Fibroblast of upper back skin (primary cell): ENCODE data around the gene PCSK6.

Experiments used
- DNase-seq: peaks from one replicate; pipeline ENCODE4 v3.0.0-alpha.2; 2013

Gene PCSK6

DNA sequence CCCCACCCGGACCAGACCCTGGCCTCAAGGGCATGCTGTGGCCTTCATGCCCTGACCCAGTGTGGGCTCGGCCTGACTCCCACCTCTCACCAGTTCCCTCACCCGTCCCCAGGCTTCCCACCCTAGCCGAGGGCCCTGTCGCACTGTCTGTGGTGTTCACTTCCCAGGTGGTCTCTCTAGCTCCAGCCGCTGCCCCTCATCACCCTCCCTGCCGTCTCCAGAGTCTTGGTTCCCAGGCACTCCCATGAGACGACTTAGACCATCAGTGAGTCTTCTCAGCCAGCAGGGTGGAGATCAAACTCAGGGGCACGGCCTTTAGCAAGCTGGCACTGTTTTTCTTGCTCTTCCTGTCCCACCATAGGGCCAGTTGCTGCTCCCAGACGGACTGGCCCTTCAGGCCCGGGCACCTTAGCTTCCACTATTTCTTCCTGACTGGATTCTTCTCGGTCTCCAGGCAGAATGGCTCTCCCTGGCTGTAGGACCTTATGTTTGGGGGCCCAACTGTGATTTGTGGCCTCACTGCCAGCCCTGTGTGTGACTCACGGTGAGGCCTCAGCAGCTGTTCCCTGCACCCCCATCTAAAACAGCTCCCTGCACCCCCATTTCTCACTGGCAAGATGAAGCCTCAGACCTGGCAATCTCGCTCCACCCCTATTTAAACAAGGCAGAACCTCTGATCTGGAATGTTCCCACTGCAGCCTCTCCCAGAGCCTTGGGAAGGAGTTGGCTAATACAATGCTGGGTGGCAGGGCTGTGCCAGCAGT lies 9.4 kb upstream of the PCSK6 start:
- DNase-seq, result no peak

GRCh38 chr15:101498076-101498716 lies 8.7 kb upstream of the PCSK6 start:
- DNase-seq, result no peak

- no peak for DNase-seq
These were observed 8.1 kb upstream of the PCSK6 start for GRCh38 chr15:101497484-101498034.

GRCh38 chr15:101497017-101497416 lies 7.5 kb upstream of the PCSK6 start:
- no peak for DNase-seq

GRCh38 chr15:101496198-101496986 lies 6.9 kb upstream of the PCSK6 start:
- DNase-seq, result no peak

DNA sequence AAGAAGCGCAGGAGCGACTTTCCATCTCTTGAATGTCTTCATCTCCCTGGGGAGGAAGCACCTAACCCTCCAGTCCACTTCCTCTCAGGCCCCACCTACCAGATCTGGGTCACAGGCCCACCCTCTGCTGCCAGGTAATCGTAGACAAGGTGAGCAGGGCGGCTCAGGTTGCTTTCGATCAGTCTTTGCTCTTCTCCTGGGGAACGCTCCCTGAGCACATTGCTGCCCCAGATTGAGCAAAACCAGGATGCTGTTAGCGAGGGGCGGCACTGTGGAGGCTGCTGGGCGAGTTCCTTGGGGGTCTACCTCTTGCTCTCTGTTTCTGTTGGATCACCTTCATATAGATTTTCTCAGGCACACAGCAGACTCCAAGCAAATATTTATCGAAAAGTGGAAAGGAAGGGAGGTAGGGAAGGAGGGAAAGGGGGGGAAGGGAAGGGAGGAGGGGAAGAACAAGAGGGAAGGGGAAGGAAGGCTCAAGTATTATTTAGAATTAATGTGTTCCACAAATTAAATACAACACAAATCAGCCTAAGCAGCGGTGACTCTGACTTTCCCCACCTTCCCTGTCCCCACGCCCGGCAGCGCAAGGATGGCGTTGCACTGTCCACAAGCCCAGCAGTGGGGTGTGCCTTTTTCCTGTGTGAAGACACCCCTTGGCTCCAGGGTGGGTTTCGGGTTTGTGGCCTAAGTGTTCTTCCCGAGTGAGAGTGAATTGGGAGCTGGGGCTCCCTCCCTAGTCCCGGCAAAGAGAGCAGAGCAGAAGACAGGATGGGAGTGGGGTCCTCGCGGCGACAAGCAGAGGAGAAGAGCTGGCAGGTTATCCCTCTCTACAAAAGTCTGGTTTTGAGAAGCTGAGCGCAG lies 6.1 kb upstream of the PCSK6 start:
- no peak for DNase-seq

GRCh38 chr15:101494251-101494796 lies 4.8 kb upstream of the PCSK6 start:
- DNase-seq, result no peak

- DNase-seq, result no peak
These were observed 3.5 kb upstream of the PCSK6 start for GRCh38 chr15:101492766-101493692.

GRCh38 chr15:101491734-101492640 lies 2.5 kb upstream of the PCSK6 start:
- DNase-seq, result no peak

- DNase-seq, result peak; percentile 6
These were observed 1.6 kb upstream of the PCSK6 start for GRCh38 chr15:101490922-101491733.

DNA sequence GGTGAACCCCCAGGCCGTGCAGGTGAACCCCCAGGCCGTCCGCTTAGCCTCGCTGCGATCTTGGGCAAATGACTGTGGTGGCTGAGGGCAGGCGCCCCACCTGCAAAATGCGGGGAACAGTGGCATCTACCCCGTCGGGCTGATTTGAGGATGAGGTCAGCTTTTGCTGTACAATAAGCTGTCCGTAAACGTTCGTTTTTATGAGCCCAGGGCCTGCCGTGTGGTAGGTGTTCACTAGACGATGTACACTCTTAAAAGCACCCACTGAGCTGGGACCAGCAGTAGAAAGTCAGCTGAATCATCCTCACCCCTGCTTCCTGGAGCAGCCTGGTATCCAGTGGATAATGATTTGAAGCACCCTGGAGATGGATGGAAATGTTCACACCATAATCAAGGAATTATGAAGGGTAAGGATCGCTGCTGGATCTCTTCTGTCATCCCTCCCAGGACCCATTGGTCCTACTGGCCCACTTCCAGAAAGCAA lies 943 bp upstream of the PCSK6 start:
- no peak for DNase-seq

- peak; percentile 10 for DNase-seq
These were observed 289 bp downstream of the PCSK6 start for GRCh38 chr15:101489237-101489598.

DNA sequence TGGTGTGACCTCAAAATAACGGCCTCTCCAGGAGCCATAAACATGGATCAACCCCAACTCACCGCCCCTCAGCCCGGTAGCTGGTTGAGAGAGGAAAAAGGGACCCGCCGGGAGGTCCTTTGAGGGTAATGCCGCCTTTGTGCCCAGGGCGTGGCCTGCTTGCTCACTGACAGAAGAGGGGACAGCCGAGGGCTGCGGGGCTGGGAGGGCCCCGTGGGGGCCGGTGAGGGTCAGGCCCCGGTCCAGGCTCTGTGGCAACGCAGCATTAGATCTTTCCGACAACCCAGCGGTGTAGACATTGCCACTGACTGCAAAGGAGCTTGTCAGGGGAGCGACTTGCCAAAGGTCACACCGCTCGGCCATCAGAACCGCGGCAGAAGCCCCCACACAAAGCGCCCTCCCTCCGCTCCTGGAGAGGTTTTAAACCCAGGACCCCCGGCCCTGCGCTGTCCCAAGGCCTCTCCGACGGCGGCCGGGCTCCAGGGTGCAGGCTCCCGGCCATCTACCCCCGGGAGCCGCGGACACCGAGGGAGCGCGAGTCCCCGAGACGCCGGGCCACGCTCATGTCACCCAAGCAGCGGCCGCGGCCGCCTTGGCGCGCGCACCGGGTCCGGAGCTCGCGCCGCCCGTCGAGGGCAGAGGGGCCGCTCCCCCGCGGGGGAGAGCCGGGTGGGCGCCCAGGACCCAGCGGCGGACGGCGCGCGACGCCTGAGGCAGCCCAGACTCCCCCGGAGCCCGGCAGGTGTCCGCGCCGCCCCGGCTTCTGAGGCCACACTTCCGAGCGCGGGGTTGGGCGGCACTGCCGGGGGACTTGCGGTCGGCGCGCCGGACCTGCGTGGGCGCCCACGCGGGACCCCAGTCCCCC lies 975 bp downstream of the PCSK6 start:
- DNase-seq, result no peak

DNA sequence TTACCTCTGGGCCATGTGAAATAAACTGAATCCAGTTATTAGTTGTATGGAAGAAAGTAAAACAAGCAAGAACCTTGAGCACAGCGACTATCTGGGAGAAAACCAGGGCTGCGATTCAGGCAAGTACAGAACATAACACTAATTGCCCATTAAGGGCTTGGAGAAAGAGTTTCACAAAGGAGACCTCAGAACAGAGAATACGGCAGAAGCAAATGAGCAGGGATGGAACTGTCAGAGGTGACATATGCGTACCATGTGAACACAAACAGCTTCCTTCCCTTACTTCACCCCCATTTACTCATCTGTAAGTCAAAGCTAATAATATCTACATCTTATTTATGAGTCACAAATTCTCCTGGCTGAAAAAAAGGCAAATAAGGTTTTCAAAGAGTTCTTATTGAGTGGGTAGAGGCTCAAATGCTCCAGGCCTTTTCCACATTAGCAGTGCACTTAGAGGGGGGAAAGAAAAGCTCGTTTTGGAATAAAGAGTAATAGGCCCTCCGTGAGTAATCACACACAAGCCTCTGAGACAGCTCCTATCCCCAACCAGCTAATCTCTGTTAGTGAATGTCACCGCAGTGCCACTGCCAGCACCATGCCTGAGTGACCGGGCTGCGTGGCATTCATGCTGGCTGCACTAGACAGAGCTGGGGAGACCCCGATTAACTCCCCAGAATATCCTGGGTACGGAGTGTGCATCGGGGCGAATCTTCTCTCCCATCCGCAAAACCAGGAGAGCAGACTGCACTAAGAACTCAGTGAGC lies 2.6 kb downstream of the PCSK6 start:
- peak; percentile 24 for DNase-seq

DNA sequence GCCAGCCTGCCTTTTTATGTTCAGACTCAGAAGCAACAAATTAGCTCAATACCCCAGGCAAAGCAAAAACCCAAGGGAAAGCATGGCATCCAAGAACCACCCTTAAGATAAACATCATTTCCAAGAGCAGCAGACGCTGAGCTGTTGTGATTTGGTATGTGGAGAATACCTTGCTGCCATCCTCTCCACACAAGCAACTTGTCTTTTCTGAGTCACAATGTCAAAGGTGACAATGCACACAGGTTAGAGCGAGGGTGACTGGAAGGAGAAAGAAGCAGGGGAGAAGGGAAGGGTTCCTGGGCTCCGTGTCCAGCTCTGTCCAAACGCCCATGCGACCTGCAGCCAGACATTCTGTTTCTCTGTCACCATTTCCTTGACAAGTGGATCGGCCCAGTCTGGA lies 6.0 kb downstream of the PCSK6 start:
- DNase-seq, result no peak

- no peak for DNase-seq
These were observed 6.8 kb downstream of the PCSK6 start for GRCh38 chr15:101482526-101483371.
